ENCODE measurements around the gene PTPRU. TPM values are rescaled to one million over a fixed set of nuclear protein-coding genes. Genes with fewer than 3 reads are reported as not detected.
A peak's percentile ranks its signal among the peaks of the same experiment; 100 is the strongest.

The PTPRU gene
- 42.9 TPM for polyA plus RNA-seq (2013, experiment 1 of 2)
- 30.9 TPM for polyA plus RNA-seq (2013, experiment 2 of 2)

GRCh38 chr1:29235955-29236711 is at the start of gene PTPRU:
Gene PTPRU, plus strand, starts transcription at chr1:29236522. Its CDS starts 123 bp downstream, at chr1:29236645.
- H3K4me3 ChIP-seq (ENCODE audit: extremely low read depth, insufficient read depth, low read length, poor library complexity, severe bottlenecking) = peak within 1 kb of the TSS; percentile 77
- H3K4me1 ChIP-seq (ENCODE audit: control insufficient read depth, insufficient read depth, low read length, poor library complexity, severe bottlenecking) = peaks cover 21% of the 10 kb centered on the region
- H3K36me3 ChIP-seq (ENCODE audit: control insufficient read depth, insufficient read depth, low read length) = no peaks in the 10 kb centered on the region
- H3K9me3 ChIP-seq (ENCODE audit: control insufficient read depth, low read length) = no peaks in the 10 kb centered on the region
- 9 to 10% methylated on average over 72 to 77 of the region's 82 CpGs for WGBS, 2 experiments (ENCODE audit: insufficient coverage in 2 of 2)
- H3K27ac ChIP-seq (ENCODE audit: low read depth, low read length, severe bottlenecking) = no peak within 1 kb of the TSS

- H3K27ac ChIP-seq (ENCODE audit: low read depth, low read length, severe bottlenecking) = peak overlapping the region; percentile 16
- peaks cover 10% of the 10 kb centered on the region for H3K4me1 ChIP-seq (ENCODE audit: control insufficient read depth, insufficient read depth, low read length, poor library complexity, severe bottlenecking)
- WGBS, 2 experiments (ENCODE audit: insufficient coverage in 2 of 2) = no CpG with 5 or more reads among the region's 1 CpG
- H3K9me3 ChIP-seq (ENCODE audit: control insufficient read depth, low read length) = no peaks in the 10 kb centered on the region
- H3K36me3 ChIP-seq (ENCODE audit: control insufficient read depth, insufficient read depth, low read length) = no peaks in the 10 kb centered on the region
- H3K4me3 ChIP-seq (ENCODE audit: extremely low read depth, insufficient read depth, low read length, poor library complexity, severe bottlenecking) = no peak overlapping the region
Observed at GRCh38 chr1:29186707-29187106, 49.6 kb upstream of the PTPRU start.

- Histone ChIP-seq H3K4me3 (ENCODE audit: extremely low read depth, insufficient read depth, low read length, poor library complexity, severe bottlenecking) (no peak overlapping the region), H3K27ac (ENCODE audit: low read depth, low read length, severe bottlenecking) (no peak overlapping the region), H3K9me3 (ENCODE audit: control insufficient read depth, low read length) (no peaks in the 10 kb centered on the region), H3K4me1 (ENCODE audit: control insufficient read depth, insufficient read depth, low read length, poor library complexity, severe bottlenecking) (peaks cover 6% of the 10 kb centered on the region), H3K36me3 (ENCODE audit: control insufficient read depth, insufficient read depth, low read length) (peaks cover 23% of the 10 kb centered on the region)
- 79 to 100% methylated on average over 2 of the region's 6 CpGs for WGBS, 2 experiments (ENCODE audit: insufficient coverage in 2 of 2)
Observed at GRCh38 chr1:29190718-29191117, 45.6 kb upstream of the PTPRU start.

GRCh38 chr1:29193879-29194455 is 42.4 kb upstream of the PTPRU start:
- WGBS, 2 experiments (ENCODE audit: insufficient coverage in 2 of 2) = 96 to 97% methylated on average over 7 of the region's 8 CpGs

GRCh38 chr1:29195881-29196291 is 40.4 kb upstream of the PTPRU start:
- Histone ChIP-seq H3K36me3 (ENCODE audit: control insufficient read depth, insufficient read depth, low read length) (peaks cover 52% of the 10 kb centered on the region), H3K9me3 (ENCODE audit: control insufficient read depth, low read length) (no peaks in the 10 kb centered on the region), H3K4me1 (ENCODE audit: control insufficient read depth, insufficient read depth, low read length, poor library complexity, severe bottlenecking) (peaks cover 18% of the 10 kb centered on the region), H3K4me3 (ENCODE audit: extremely low read depth, insufficient read depth, low read length, poor library complexity, severe bottlenecking) (no peak overlapping the region), H3K27ac (ENCODE audit: low read depth, low read length, severe bottlenecking) (no peak overlapping the region)
- WGBS, 2 experiments (ENCODE audit: insufficient coverage in 2 of 2) = 93 to 96% methylated on average over 5 to 7 of the region's 8 CpGs

More at GRCh38 chr1:29193879-29194455, 42.4 kb upstream of the PTPRU start:
- Histone ChIP-seq H3K4me3 (ENCODE audit: extremely low read depth, insufficient read depth, low read length, poor library complexity, severe bottlenecking) (no peak overlapping the region), H3K27ac (ENCODE audit: low read depth, low read length, severe bottlenecking) (no peak overlapping the region), H3K36me3 (ENCODE audit: control insufficient read depth, insufficient read depth, low read length) (peaks cover 33% of the 10 kb centered on the region), H3K4me1 (ENCODE audit: control insufficient read depth, insufficient read depth, low read length, poor library complexity, severe bottlenecking) (peaks cover 15% of the 10 kb centered on the region), H3K9me3 (ENCODE audit: control insufficient read depth, low read length) (no peaks in the 10 kb centered on the region)

GRCh38 chr1:29196863-29197589 is 39.3 kb upstream of the PTPRU start:
- Histone ChIP-seq H3K36me3 (ENCODE audit: control insufficient read depth, insufficient read depth, low read length) (peaks cover 62% of the 10 kb centered on the region), H3K4me3 (ENCODE audit: extremely low read depth, insufficient read depth, low read length, poor library complexity, severe bottlenecking) (no peak overlapping the region), H3K27ac (ENCODE audit: low read depth, low read length, severe bottlenecking) (peak overlapping the region; percentile 87), H3K4me1 (ENCODE audit: control insufficient read depth, insufficient read depth, low read length, poor library complexity, severe bottlenecking) (peaks cover 30% of the 10 kb centered on the region), H3K9me3 (ENCODE audit: control insufficient read depth, low read length) (no peaks in the 10 kb centered on the region)
- 85 to 93% methylated on average over 3 to 5 of the region's 7 CpGs for WGBS, 2 experiments (ENCODE audit: insufficient coverage in 2 of 2)

GRCh38 chr1:29197590-29197924 is 38.8 kb upstream of the PTPRU start:
- Histone ChIP-seq H3K4me1 (ENCODE audit: control insufficient read depth, insufficient read depth, low read length, poor library complexity, severe bottlenecking) (peaks cover 35% of the 10 kb centered on the region), H3K4me3 (ENCODE audit: extremely low read depth, insufficient read depth, low read length, poor library complexity, severe bottlenecking) (no peak overlapping the region), H3K9me3 (ENCODE audit: control insufficient read depth, low read length) (no peaks in the 10 kb centered on the region), H3K27ac (ENCODE audit: low read depth, low read length, severe bottlenecking) (peak overlapping the region; percentile 87), H3K36me3 (ENCODE audit: control insufficient read depth, insufficient read depth, low read length) (peaks cover 64% of the 10 kb centered on the region)
- WGBS, 2 experiments (ENCODE audit: insufficient coverage in 2 of 2) = 88 to 93% methylated on average over 2 of the region's 2 CpGs

- 91 to 95% methylated on average over 12 of the region's 12 CpGs for WGBS, 2 experiments (ENCODE audit: insufficient coverage in 2 of 2)
- H3K27ac ChIP-seq (ENCODE audit: low read depth, low read length, severe bottlenecking) = peak overlapping the region; percentile 87
- no peaks in the 10 kb centered on the region for H3K9me3 ChIP-seq (ENCODE audit: control insufficient read depth, low read length)
- no peak overlapping the region for H3K4me3 ChIP-seq (ENCODE audit: extremely low read depth, insufficient read depth, low read length, poor library complexity, severe bottlenecking)
- peaks cover 63% of the 10 kb centered on the region for H3K36me3 ChIP-seq (ENCODE audit: control insufficient read depth, insufficient read depth, low read length)
- peaks cover 37% of the 10 kb centered on the region for H3K4me1 ChIP-seq (ENCODE audit: control insufficient read depth, insufficient read depth, low read length, poor library complexity, severe bottlenecking)
Observed at GRCh38 chr1:29197993-29198392, 38.3 kb upstream of the PTPRU start.

GRCh38 chr1:29200906-29201594 is 35.3 kb upstream of the PTPRU start:
- WGBS, 2 experiments (ENCODE audit: insufficient coverage in 2 of 2) = 97 to 100% methylated on average over 2 to 4 of the region's 5 CpGs
- no peak overlapping the region for H3K4me3 ChIP-seq (ENCODE audit: extremely low read depth, insufficient read depth, low read length, poor library complexity, severe bottlenecking)
- H3K36me3 ChIP-seq (ENCODE audit: control insufficient read depth, insufficient read depth, low read length) = peaks cover 47% of the 10 kb centered on the region
- peak overlapping the region; percentile 24 for H3K27ac ChIP-seq (ENCODE audit: low read depth, low read length, severe bottlenecking)
- H3K9me3 ChIP-seq (ENCODE audit: control insufficient read depth, low read length) = no peaks in the 10 kb centered on the region
- peaks cover 37% of the 10 kb centered on the region for H3K4me1 ChIP-seq (ENCODE audit: control insufficient read depth, insufficient read depth, low read length, poor library complexity, severe bottlenecking)

GRCh38 chr1:29201595-29202051 is 34.7 kb upstream of the PTPRU start:
- peak overlapping the region; percentile 86 for H3K27ac ChIP-seq (ENCODE audit: low read depth, low read length, severe bottlenecking)
- peaks cover 49% of the 10 kb centered on the region for H3K36me3 ChIP-seq (ENCODE audit: control insufficient read depth, insufficient read depth, low read length)
- no peak overlapping the region for H3K4me3 ChIP-seq (ENCODE audit: extremely low read depth, insufficient read depth, low read length, poor library complexity, severe bottlenecking)
- no peaks in the 10 kb centered on the region for H3K9me3 ChIP-seq (ENCODE audit: control insufficient read depth, low read length)
- H3K4me1 ChIP-seq (ENCODE audit: control insufficient read depth, insufficient read depth, low read length, poor library complexity, severe bottlenecking) = peaks cover 32% of the 10 kb centered on the region
- WGBS, 2 experiments (ENCODE audit: insufficient coverage in 2 of 2) = 87 to 100% methylated on average over 4 to 6 of the region's 6 CpGs

All from mesodermal cell (in vitro differentiated cells).